ENCODE results near the gene TCP1. TPM values are rescaled to one million over a fixed set of nuclear protein-coding genes. Genes with fewer than 3 reads are reported as not detected.
A peak's percentile ranks its signal among the peaks of the same experiment; 100 is the strongest.

TCP1 gene
- total and polyA plus RNA-seq, 4 donors: 80.0 to 206 (median 119) TPM

- 94% methylated on average over 10 of the region's 10 CpGs for WGBS, 2 donors
- ATAC-seq (ENCODE audit: insufficient read depth, low FRiP score): no peak
- peaks cover 0 to 7% (median 0%) of the 10 kb centered on the region in 5 donors for H3K4me1 ChIP-seq (ENCODE audit: control insufficient read depth in 5 of 5, insufficient read depth in 5 of 5, low read length in 5 of 5)
These were observed 15.1 kb upstream of the TCP1 start for GRCh38 chr6:159804504-159804903.

GRCh38 chr6:159801935-159802334 is 12.5 kb upstream of the TCP1 start:
- no peak for ATAC-seq (ENCODE audit: insufficient read depth, low FRiP score)
- 64 to 77% methylated on average over 8 of the region's 8 CpGs for WGBS, 2 donors
- H3K36me3 ChIP-seq (ENCODE audit: control insufficient read depth in 4 of 4, insufficient read depth in 4 of 4, low read length in 4 of 4): peaks cover 8 to 20% (median 12%) of the 10 kb centered on the region in 4 donors

More at GRCh38 chr6:159804504-159804903, 15.1 kb upstream of the TCP1 start:
- Histone ChIP-seq H3K27ac (ENCODE audit: low read depth in 1 of 2, low read length in 1 of 2) (no peak overlapping the region), H3K9ac (ENCODE audit: insufficient read depth in 1 of 2, low read length in 2 of 2) (no peak overlapping the region), H3K9me3 (ENCODE audit: control insufficient read depth in 4 of 4, insufficient read depth in 3 of 4, low read length in 3 of 4) (no peaks in the 10 kb centered on the region), H3K4me3 (no peak overlapping the region), H3K36me3 (ENCODE audit: control insufficient read depth in 4 of 4, insufficient read depth in 4 of 4, low read length in 4 of 4) (peaks cover 0 to 3% (median 1%) of the 10 kb centered on the region in 4 donors), H3K27me3 (ENCODE audit: control insufficient read depth in 3 of 3, insufficient read depth in 3 of 3, low read length in 2 of 3) (no peaks in the 10 kb centered on the region)
- TF ChIP-seq CTCF (IDR thresholded peaks at IDR 0.05; ENCODE audit: control extremely low read depth, extremely low read depth): no peak
- DNase-seq: no peak

GRCh38 chr6:159800141-159800865 is 10.9 kb upstream of the TCP1 start, which contains the start of gene PNLDC1:
TSS of gene PNLDC1 (plus strand) at chr6:159800276. CDS start at chr6:159800308, 32 bp downstream.
- Histone ChIP-seq H3K4me3 (no peak within 1 kb of the TSS), H3K27ac (ENCODE audit: low read depth in 1 of 2, low read length in 1 of 2) (no peak within 1 kb of the TSS), H3K36me3 (ENCODE audit: control insufficient read depth in 4 of 4, insufficient read depth in 4 of 4, low read length in 4 of 4) (peaks cover 8 to 22% (median 12%) of the 10 kb centered on the region in 4 donors), H3K9ac (ENCODE audit: insufficient read depth in 1 of 2, low read length in 2 of 2) (no peak within 1 kb of the TSS), H3K9me3 (ENCODE audit: control insufficient read depth in 4 of 4, insufficient read depth in 3 of 4, low read length in 3 of 4) (no peaks in the 10 kb centered on the region), H3K4me1 (ENCODE audit: control insufficient read depth in 5 of 5, insufficient read depth in 5 of 5, low read length in 5 of 5) (peaks cover 0 to 7% (median 0%) of the 10 kb centered on the region in 5 donors), H3K27me3 (ENCODE audit: control insufficient read depth in 3 of 3, insufficient read depth in 3 of 3, low read length in 2 of 3) (no peaks in the 10 kb centered on the region)
- WGBS, 2 donors: 93 to 94% methylated on average over 50 of the region's 50 CpGs
- no peak for ATAC-seq (ENCODE audit: insufficient read depth, low FRiP score)
- TF ChIP-seq CTCF (IDR thresholded peaks at IDR 0.05; ENCODE audit: control extremely low read depth, extremely low read depth): no peak
- DNase-seq: no peak

More at GRCh38 chr6:159801935-159802334, 12.5 kb upstream of the TCP1 start:
- TF ChIP-seq CTCF (IDR thresholded peaks at IDR 0.05; ENCODE audit: control extremely low read depth, extremely low read depth): no peak
- no peak overlapping the region for H3K9ac ChIP-seq (ENCODE audit: insufficient read depth in 1 of 2, low read length in 2 of 2)
- H3K27ac ChIP-seq (ENCODE audit: low read depth in 1 of 2, low read length in 1 of 2): no peak overlapping the region
- peaks cover 0 to 7% (median 0%) of the 10 kb centered on the region in 5 donors for H3K4me1 ChIP-seq (ENCODE audit: control insufficient read depth in 5 of 5, insufficient read depth in 5 of 5, low read length in 5 of 5)
- peak in 2 of 3 donors; percentile 19 to 75 for DNase-seq
- no peaks in the 10 kb centered on the region for H3K27me3 ChIP-seq (ENCODE audit: control insufficient read depth in 3 of 3, insufficient read depth in 3 of 3, low read length in 2 of 3)
- H3K4me3 ChIP-seq: no peak overlapping the region
- H3K9me3 ChIP-seq (ENCODE audit: control insufficient read depth in 4 of 4, insufficient read depth in 3 of 4, low read length in 3 of 4): no peaks in the 10 kb centered on the region
